Panc1 (cell line): ENCODE results near the gene CSNK2A3.

Source experiments
- CTCF ChIP-seq: fragments of 450-650 bp; IDR thresholded peaks from 2 replicates; pipeline ENCODE4 v1.5.1; 2017; ENCODE audit warnings: mild to moderate bottlenecking
- POLR2AphosphoS5 ChIP-seq: IDR thresholded peaks from 2 replicates; pipeline ENCODE4 v1.6.1; 2012; ENCODE audit warnings: mild to moderate bottlenecking, low read depth, low read length, moderate library complexity
- SIN3A ChIP-seq: IDR thresholded peaks from 2 replicates; pipeline ENCODE4 v1.6.1; 2012; ENCODE audit warnings: low read depth, mild to moderate bottlenecking, low read length, moderate library complexity, borderline replicate concordance; ENCODE audit not compliant: insufficient read depth
- TCF7L2 ChIP-seq: IDR thresholded peaks from 2 replicates; pipeline ENCODE4 v1.6.1; 2011; ENCODE audit warnings: mild to moderate bottlenecking, low read depth, low read length, inconsistent platforms
- TF ChIP-seq, protein P1 (sequence below), 2 experiments: IDR thresholded peaks; 2 replicates each; pipeline ENCODE4 v1.6.1; 2011 to 2012; ENCODE audit warnings: low read depth in 2 of 2, control low read depth in 1 of 2, low read length in 1 of 2, mild to moderate bottlenecking in 1 of 2, moderate library complexity in 1 of 2; ENCODE audit not compliant: insufficient read depth in 1 of 2

DNA sequence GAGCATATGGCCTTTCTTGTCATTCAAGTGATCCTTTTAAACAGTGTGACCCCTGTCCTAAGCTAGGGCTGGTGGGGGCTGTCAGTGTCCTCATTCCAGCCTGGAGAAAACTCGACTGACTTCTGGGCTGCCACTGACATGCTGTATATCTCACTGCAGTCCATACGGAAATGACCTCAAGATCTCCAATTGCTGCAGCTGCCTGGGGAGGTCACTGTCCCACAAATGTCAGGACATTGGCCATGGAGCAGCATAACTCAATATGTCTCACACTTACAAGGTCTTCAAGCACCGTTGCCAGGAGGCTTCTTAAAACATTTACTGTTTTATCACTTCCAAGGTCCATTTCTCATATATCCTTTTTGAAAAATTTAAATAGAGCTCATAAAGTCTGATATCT lies 27.8 kb upstream of the CSNK2A3 start:
- TF ChIP-seq POLR2AphosphoS5 (no peak), CTCF (no peak), SIN3A (no peak), TCF7L2 (no peak)
- TF ChIP-seq, protein P1, sequence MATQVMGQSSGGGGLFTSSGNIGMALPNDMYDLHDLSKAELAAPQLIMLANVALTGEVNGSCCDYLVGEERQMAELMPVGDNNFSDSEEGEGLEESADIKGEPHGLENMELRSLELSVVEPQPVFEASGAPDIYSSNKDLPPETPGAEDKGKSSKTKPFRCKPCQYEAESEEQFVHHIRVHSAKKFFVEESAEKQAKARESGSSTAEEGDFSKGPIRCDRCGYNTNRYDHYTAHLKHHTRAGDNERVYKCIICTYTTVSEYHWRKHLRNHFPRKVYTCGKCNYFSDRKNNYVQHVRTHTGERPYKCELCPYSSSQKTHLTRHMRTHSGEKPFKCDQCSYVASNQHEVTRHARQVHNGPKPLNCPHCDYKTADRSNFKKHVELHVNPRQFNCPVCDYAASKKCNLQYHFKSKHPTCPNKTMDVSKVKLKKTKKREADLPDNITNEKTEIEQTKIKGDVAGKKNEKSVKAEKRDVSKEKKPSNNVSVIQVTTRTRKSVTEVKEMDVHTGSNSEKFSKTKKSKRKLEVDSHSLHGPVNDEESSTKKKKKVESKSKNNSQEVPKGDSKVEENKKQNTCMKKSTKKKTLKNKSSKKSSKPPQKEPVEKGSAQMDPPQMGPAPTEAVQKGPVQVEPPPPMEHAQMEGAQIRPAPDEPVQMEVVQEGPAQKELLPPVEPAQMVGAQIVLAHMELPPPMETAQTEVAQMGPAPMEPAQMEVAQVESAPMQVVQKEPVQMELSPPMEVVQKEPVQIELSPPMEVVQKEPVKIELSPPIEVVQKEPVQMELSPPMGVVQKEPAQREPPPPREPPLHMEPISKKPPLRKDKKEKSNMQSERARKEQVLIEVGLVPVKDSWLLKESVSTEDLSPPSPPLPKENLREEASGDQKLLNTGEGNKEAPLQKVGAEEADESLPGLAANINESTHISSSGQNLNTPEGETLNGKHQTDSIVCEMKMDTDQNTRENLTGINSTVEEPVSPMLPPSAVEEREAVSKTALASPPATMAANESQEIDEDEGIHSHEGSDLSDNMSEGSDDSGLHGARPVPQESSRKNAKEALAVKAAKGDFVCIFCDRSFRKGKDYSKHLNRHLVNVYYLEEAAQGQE (IDR thresholded peaks at IDR 0.05; ENCODE audit: insufficient read depth in 1 of 2, low read depth in 2 of 2, low read length in 1 of 2), result no peak
